NCI-H1048 (cell line): ENCODE results near the gene FAM20B.
"Not testable (repeated sequence)": the region's sequence is repeated elsewhere in the genome, so short reads cannot be mapped to it uniquely, and the experiment has no call there.

Source experiments
- DNase-seq: peaks from one replicate; lab custom pipeline; 2025; lab: John Stamatoyannopoulos, UW

Gene FAM20B

DNA sequence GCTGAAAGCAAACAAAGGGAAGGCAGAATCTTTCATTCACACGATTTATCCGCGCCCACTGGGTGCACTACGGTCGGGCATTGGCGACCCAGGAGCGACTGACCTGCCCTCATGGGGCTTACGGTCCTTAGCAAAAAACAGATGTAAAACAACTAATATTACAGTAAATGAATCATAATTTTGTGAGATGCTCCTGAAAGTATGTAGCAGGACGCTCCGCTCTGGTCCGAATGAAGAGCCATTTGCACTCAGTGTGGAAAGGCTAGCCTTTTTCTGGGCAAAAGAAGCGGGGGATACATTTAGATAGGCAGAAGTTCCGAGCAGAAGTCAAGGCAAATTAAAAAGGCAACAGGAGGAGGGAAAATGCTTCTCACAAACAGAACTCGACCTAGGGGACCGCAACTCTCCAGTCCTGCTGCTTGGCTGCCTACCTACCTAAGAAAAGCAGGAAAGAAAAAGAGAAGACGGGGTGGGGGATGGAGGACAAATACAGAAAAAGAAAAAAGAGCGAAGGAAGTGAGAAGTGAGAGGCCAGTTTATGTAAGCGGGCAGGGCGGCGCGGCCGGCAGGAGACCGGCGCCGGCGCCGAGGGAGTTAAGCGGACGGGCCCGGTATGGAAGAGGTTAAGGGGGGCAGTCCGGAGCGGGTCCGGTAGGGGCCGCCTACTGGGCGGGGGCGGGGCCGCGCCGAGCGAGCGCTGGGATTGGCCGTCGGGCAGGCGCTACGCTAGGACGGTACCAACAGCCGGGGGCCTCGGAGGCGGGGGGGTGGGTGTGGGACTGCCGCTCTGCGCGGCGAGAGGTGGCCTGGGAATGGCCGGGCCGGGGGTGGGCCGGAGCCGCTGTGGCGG, at the start of gene FAM20B:
Gene FAM20B, plus strand, starts transcription at position 770 of the 850 bp plus-strand sequence. CDS start 17,954 bp downstream, outside the sequence.
- DNase-seq: peak; percentile 99

GRCh38 chr1:178976541-178976940, 49.2 kb upstream of the FAM20B start:
- DNase-seq: no peak

DNA sequence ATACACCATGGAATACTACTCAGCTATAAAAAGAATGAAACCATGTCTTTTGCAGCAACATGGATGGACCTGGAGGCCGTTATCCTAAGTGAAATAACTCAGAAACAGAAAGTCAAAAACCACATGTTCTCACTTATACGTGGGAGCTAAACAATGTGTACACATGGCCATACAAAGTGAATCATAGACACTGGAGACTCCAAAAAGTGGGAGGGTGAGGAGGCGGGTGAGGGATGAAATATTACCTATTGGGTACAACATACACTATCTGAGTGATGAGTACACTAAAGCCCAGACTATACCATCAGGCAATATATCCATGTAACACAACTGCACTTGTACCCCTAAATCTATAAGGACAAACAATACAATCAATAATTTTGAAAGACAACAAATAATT, 39.5 kb upstream of the FAM20B start:
- no peak for DNase-seq

GRCh38 chr1:178988198-178988597, 37.5 kb upstream of the FAM20B start:
- DNase-seq: not testable (repeated sequence)

DNA sequence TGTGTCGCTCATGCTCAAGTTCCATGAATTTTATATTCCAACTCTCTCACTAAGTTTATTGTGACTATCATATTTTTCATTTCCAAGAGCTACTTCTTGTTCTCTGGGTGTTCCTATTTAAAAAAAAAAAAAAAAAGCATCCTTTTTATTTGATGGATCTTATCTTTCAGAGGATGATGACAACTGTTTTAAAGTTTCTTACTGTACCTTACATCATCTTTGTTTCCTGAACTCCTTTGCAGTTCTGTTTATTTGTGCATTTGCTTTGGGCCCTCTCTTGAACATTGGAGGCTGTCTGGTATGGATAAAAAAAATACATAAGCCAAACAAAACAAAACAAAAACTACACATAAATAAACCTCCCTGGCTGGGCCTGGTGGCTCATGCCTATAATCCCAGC, 32.1 kb upstream of the FAM20B start:
- DNase-seq: no peak

DNA sequence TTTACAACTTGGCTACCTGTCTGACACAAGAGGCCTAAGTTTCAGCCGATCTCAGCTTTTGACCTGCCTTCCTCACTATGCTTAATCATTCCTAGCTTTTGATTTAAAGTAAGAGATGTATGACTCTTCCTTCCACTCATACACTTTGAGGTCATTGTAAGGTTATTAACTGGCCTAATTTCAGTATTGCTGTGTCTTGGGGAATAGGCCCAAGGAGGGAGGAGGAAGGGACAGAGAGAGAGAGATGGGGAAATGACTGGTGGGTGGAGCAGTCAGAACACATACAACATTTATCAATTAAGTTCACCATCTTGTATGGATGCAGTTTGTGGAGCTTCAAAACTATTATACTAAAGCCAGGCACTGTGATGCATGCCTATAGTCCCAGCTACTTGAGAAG, 28.3 kb upstream of the FAM20B start:
- no peak for DNase-seq

DNA sequence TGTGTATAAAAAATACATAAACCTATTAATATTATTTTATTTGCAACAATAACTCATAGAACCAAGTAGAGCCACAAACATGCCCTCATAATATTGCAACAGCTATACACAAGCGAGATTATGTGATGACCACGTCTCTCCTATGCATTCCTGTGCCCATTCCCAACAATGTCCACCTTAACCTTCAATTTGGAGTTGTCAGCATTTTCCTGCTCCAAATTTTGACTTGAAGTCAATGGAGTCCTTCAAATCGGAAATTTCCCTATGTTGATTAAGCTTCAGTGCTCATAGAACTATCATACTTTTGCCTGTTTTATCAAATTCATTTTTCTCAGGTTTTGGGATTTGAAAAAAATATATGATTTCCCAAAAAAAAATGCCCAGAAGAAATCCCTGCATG, 27.4 kb upstream of the FAM20B start:
- no peak for DNase-seq

GRCh38 chr1:178999061-178999460, 26.6 kb upstream of the FAM20B start:
- no peak for DNase-seq

- no peak for DNase-seq
Measured at GRCh38 chr1:179001451-179001850, 24.2 kb upstream of the FAM20B start.

DNA sequence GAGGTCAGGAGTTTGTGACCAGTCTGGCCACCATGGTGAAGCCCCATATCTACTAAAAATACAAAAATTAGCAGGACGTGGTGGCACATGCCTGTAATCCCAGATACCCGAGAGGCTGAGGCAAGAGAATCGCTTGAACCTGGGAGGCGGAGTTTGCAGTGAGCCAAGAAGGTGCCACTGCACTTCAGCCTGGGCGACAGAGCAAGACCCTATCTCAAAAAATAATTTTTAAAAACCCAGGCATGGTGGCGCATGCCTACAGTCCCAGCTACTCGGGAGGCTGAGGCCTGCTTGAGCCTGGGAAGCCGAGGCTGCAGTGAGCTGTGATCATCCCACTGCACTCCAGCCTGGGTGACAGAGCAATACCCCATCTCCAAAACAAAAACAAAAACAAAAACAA, 23.6 kb upstream of the FAM20B start:
- not testable (repeated sequence) for DNase-seq

GRCh38 chr1:179002552-179003345, 22.9 kb upstream of the FAM20B start:
- DNase-seq: peak; percentile 62

DNA sequence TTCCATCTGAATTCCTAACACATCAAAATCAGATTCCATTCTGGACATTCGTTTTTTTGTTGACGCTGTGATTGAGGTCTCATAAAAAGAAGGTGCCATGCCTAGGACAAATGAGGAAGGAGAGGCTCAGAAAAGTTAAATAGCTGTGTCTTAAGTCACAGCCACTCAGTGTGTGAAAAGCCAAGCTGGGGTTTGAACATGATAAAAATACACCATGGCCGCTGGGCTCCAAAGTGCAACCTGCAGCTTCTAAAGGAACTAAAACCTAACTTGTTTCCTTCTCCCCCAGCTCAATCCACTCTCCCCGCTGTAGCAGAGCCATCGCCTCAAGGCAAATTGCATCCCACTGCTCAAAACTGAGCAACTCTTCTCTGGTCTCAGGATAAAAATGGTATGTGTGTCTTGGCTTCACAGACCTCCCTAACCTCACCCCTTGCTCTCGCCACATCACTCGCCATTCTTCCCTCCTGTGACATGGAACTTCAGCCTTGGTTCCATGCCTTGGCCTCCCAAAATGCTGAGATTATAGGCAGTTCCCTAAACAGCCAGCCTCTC, 22.1 kb upstream of the FAM20B start:
- DNase-seq: no peak

GRCh38 chr1:179007233-179007632, 18.5 kb upstream of the FAM20B start:
- DNase-seq: no peak

DNA sequence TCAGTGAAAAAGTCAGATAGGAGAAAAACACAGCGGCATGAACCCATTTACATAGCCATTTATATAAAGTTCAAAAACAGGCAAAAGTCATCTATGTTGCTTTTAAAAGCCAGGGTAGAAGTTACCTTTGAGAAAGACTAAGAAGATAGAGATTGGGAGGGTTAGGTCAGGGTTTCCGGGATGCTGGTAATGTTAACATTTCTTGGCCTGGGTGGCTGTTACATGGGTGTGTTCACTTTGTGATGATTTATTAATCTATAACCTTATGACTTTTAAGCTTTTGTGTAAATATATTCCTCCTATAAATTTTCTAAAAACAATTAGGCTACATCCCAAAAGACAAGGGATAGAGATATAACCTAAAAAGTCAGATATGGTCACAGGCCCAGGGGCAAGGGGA, 15.0 kb upstream of the FAM20B start:
- no peak for DNase-seq

- DNase-seq: no peak
Measured at GRCh38 chr1:179012038-179012437, 13.7 kb upstream of the FAM20B start.

DNA sequence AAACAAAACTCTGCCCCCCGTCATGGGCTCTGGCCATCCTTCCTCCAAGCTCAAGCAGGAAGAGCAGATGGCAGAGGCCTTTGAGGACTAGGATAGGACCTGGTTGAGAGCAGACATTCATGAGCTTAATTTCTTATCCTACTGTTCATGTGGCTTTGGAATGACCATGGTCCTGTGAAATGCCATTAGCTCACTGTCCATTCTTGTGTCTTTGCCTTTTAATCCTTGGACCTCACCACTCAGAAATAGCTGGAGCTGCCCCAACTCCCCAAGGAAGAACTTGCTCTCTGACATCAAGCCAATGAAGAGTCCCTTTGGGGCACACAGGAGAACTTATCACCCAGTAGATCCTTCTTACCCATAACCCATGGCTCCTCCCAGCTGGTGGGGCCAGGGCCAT, 11.6 kb upstream of the FAM20B start:
- DNase-seq: no peak

GRCh38 chr1:179015396-179015795, 10.3 kb upstream of the FAM20B start:
- DNase-seq: no peak

- peak; percentile 73 for DNase-seq
Measured at GRCh38 chr1:179016706-179017382, 8.8 kb upstream of the FAM20B start.

GRCh38 chr1:179017383-179018326, 8.0 kb upstream of the FAM20B start:
- no peak for DNase-seq

DNA sequence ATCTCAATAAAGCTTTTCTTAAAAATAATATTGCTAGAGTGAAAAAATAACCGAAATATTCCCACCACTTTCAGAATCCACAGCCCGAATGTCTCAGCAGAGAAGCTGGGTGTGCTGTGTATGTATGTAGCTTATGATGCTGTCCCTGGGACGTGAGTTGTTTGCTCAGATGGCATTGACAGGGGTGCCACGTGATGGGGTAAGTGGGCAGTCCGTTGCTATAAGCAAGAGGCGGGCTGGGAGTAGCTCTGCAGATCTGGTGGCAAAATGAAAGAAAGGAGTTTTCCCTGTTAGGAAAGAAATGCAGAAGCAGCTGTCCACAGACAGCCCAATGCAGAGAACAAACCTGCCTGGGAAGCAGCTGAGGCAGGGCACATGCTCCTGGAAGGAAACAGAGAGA, 3.8 kb upstream of the FAM20B start:
- DNase-seq: no peak
